ENCODE measurements around the gene LAIR2. TPM values are rescaled to one million over a fixed set of nuclear protein-coding genes. Genes with fewer than 3 reads are reported as not detected.

Gene LAIR2, protein sequence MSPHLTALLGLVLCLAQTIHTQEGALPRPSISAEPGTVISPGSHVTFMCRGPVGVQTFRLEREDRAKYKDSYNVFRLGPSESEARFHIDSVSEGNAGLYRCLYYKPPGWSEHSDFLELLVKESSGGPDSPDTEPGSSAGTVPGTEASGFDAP
- 1 to 10 TPM; 1.8 to 2.2 TPM for total RNA-seq

DNA sequence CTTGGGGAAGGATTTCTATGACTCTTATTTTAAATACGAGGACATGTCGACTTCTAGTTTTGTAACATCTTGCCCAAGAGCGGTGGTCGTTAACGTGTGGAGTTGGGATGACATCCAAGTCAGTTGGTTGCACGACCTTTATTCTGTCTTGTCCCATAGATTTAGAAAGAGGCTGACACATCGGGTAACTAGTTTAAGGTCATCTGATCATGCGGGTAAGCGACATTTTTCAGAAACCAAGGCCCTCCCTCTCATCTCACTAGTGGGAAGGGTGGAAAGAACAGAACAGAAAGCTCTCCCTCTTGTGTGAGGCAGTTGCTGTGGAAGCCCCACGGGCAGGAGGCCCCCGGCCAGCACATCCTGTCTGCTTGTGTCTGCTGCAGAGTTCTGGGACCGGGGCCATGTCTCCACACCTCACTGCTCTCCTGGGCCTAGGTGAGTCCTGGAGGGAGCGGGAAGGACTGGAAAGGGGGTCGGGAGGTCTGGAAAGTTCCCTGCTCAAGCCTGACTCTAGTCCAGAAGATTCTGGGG lies at the start of gene LAIR2:
Gene LAIR2, plus strand, starts transcription at position 314 of the 531 bp plus-strand sequence. Its CDS starts 88 bp downstream, at position 402.
- ChIA-PET POLR2A (no interaction called here), CTCF (no interaction called here)

GRCh38 chr19:54453921-54454780 lies 48.5 kb upstream of the LAIR2 start:
- ChIA-PET POLR2A (interaction anchor here (1.0 to 1.7 kb wide), 2 partner anchors 8 to 10 kb away, joined by 3 to 6 read pairs; partner anchors contain the start of gene LENG9), CTCF (no interaction called here)

DNA sequence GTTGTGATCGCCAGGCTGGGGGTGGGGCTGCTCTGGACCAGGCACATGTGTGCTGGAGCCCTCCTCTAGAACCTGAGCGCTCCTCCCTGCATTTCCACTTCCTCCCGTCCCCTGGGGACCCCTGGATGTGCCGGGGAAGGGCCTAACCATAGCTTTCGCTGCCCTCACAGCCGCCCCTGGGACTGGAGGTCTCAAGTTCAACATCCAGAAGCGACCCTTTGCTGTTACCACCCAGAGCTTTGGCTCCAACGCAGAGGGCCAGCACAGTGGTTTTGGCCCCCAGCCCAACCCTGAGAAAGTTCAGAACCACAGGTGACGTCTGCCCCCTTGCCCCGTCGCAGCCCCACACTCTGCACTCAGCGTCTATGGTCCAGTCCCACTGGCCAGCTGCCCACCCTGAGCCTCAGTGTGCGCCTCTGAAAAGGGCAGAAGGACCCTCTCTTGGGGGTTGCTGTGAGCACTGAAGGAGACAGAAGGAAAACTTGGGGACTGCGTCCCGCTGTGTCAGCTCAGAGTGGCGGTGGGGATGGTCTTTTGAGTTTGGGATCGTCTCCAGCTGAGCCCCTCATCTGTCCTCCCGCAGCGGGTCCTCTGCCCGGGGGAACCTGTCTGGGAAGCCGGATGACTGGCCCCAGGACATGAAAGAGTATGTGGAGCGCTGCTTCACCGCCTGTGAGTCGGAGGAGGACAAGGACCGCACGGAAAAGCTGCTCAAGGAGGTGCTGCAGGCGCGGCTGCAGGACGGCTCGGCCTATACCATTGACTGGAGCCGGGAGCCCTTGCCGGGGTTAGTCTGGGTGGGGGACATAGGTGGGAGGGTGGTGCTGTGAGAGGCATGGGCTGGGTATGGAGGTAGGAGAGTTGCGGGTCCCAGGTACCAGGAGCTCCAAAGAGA lies 47.6 kb upstream of the LAIR2 start:
- CTCF ChIA-PET: no interaction called here
- POLR2A ChIA-PET: interaction anchor here (1.0 to 1.7 kb wide), 2 partner anchors 7 to 9 kb away, joined by 3 to 6 read pairs; partner anchors contain the start of gene LENG9

DNA sequence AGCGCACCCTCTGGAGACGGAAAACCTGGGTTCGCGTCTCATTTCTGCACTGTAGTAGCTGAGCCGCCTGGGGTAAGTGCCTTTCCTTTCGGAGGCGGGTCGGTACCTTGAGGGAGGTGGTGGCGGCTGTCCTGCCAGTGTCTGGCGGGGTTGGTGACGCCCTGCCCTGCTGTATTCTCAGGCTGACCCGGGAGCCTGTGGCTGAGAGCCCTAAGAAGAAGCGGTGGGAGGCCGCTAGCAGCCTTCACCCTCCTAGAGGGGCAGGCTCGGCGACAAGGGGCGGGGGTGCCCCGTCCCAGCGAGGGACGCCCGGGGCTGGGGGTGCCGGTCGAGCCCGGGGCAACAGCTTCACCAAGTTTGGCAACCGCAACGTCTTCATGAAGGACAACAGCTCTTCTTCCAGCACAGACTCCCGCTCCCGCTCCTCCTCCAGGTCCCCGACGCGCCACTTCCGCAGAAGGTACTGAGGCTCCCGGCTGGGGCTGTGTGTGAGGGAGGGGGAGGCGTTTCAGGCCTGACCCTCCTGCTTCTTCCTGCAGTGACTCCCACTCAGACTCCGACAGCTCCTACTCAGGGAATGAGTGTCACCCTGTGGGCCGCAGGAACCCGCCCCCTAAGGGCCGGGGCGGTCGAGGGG lies 46.7 kb upstream of the LAIR2 start:
- POLR2A ChIA-PET: interaction anchor here (0.5 kb wide), 1 partner anchor 338 kb away, joined by 4 read pairs; no protein-coding TSS in a partner anchor
- CTCF ChIA-PET: no interaction called here

DNA sequence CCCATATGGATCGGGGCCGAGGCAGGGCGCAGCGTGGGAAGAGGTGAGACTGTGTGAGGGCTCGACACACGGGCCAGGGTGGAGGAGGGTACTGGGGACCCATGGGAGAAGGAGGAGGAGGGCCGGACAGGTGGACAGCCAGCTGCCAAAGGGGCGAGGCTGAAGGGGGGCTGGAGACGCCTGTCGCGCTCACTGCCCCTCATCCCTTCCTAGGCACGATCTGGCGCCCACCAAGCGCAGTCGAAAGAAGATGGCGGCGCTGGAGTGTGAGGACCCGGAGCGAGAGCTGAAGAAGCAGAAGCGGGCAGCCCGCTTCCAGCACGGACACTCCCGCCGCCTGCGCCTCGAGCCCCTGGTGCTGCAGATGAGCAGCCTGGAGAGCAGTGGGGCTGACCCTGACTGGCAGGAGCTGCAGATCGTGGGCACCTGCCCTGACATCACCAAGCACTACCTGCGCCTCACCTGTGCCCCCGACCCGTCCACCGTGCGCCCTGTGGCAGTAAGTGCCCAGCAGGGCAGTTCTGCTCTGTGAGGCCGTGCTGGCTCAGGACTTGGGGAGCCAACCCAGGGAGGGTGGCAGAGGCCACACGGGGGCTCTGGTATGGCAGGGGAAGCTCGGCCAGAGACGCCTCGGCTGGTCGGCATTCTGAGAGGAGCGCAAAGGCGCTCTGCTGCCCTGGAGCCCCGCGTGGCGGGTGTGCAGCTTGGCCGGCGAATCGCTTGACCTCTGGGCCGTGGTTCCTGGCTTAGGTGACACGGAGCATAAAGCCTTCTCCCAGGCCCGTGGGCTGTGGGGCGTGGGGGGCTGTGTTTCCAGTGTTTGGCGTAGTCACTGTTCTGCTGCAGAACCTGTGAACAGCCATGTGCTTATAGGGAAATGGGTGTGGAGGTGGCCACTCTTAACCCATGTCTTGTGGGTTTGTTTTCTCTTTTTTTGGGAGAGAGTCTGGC lies 45.9 kb upstream of the LAIR2 start:
- ChIA-PET CTCF (no interaction called here), POLR2A (interaction anchor here (0.5 kb wide), 1 partner anchor 339 kb away, joined by 4 read pairs; no protein-coding TSS in a partner anchor)

DNA sequence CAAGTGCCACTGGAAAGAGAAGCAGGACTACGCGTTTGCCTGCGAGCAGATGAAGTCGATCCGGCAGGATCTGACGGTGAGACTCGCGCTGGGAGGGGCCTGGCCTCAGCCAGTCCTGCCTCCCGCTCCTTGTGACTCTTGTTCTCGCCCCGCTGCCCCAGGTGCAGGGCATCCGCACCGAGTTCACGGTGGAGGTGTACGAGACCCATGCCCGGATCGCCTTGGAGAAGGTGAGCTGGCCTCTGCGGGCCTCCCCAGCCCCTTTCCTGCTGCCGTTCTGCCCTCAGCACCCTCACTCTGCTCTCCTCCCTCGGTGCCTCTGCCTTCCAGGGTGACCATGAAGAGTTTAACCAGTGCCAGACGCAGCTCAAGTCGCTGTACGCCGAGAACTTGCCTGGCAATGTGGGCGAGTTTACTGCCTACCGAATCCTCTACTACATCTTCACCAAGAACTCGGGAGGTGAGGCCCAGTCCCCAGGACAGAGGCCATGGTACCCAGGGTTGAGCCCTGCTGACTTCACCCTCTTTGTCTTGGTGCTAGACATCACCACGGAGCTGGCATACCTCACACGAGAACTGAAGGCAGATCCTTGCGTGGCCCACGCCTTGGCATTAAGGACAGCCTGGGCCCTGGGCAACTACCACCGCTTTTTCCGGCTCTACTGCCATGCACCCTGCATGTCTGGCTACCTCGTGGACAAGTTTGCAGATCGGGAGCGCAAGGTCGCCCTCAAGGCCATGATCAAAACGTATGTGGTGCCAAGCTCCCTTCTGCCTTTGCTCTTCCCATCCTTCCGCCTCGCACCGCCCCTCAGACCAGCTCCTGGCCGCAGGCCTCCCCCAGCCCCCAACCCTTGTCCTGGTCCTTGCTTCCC lies 44.6 kb upstream of the LAIR2 start:
- CTCF ChIA-PET: no interaction called here
- POLR2A ChIA-PET: no interaction called here

DNA sequence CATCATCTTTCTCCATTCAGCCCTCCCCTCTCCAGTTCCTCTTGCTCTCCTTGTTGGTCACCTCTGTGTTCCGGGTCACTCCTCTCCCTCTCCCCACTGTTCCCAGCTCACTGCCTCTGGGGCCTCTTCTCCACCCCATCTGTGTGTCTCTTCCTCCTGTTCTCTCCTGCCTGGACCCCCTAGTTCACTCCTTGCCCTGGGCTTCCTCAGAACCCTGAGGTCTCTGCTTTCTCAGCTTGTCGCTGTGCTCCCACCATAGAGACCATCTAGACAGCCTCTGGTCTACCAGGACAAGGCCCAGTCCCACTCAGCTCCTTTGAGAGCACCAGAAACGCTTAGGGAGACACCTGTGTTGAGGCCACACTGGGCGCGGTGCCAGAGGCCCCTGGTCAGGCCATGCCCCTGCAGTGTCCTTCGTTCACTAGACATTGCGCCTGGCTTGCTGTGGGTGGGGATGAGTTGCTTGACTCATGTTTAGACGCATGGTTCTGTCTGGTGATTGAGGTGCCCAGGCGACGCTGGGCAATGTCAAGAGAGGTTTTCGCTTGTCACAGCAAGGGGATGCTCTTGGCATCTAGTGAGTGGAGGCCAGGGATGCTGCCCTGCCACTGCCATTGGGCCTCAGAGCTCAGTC lies 43.9 kb upstream of the LAIR2 start:
- ChIA-PET CTCF (no interaction called here), POLR2A (interaction anchor here (4.2 kb wide), 1 partner anchor 10 kb away, joined by 17 read pairs; the partner anchor contains the start of gene LENG8)

DNA sequence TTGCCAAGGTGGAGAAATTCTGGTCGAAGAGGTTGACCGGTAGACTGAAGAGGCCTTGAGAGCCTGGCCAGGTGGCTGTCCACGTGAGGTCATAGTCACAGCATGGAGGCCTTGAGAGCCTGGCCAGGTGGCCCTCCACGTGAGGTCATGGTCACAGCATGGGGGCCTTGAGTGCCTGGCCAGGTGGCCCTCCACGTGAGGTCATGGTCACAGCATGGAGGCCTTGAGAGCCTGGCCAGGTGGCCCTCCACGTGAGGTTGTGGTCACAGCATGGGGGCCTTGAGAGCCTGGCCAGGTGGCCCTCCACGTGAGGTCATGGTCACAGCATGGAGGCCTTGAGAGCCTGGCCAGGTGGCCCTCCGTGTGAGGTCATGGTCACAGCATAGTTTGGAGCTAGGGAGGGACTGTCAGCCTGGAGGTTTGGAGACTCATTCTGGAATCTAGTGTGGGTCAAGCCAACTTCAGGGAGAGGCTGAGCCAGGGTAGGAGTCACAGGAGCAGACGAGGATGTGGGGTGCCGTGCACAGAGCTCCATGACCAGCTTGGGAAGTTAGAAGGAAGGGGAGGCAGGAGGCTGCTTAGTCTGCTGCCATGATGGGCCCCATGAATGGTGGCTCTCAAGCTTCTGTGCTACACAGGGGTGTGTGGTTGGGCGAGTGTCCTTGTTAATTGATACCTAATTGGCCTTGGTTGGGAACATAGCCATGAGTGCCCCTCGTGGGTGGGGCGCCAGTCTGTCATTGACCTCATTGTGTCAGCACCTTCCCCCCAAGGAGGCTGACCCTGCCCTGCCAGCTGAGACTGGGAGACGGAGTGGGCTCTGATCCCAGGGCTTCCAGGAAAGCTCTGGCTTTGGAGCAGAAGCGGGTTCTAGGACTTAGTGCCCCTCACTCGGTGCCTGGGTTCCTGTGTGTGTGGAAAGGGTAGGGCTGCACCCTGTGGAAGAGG lies 43.1 kb upstream of the LAIR2 start:
- CTCF ChIA-PET: no interaction called here
- POLR2A ChIA-PET: interaction anchor here (4.2 kb wide), 1 partner anchor 11 kb away, joined by 17 read pairs; the partner anchor contains the start of gene LENG8

DNA sequence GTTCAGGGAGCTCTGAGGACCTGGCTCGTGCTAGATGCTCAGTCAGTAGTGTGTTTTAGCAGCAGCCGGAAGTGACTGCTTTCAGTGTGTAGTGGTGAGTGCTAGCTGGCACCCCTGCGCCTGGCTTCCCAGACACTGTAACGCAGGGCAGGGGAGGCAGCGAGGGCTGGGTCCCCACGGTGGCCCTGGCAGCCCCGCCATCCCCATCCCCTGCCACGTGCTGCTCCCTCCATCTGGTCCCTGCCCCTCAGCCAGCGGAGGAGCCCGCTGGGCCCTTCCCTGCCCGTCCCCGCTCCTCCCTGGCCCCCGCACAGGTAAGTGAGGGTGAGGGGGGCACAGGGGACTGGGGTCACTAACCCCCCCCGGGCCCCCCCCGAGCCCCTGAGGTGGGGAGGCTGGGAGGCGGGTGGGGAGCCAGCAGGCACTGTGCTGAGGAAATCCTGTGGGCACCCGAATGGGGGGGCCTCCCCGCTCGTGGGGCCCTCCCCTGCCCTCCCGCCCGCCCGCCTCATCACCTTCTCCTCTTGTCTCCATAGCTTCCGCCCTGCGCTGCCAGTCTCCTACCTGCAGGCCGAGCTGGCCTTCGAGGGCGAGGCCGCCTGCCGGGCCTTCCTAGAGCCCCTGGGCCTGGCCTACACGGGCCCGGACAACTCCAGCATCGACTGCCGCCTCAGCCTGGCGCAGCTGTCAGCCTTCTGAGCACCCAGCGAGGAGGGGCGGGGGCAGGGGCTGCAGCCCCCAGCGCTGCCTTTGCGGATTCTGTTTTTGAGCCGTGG lies 42.2 kb upstream of the LAIR2 start:
- ChIA-PET POLR2A (interaction anchor here (4.2 kb wide), 1 partner anchor 11 kb away, joined by 17 read pairs; the partner anchor contains the start of gene LENG8), CTCF (no interaction called here)

DNA sequence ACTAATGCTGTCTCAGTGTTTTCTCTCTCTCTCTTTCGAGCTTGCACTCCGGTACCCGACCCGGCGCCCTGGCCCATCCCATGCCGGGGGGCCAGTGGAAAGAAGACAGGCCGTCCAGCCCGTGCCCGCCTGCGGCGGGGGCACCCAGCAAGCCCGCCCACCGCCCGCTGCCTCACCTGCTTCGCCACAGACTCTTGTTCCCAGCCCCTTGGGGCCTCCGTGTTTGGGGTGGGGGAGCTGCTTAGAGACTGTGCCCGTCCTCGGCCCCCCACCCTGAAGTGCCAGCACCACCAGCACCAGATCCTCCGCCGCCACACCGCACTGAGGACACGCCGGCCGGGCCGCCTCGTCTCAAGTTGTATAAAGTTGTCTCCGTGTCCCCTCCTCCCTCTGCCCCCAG lies 41.4 kb upstream of the LAIR2 start:
- ChIA-PET POLR2A (interaction anchor here (1.9 to 4.2 kb wide), 2 partner anchors 7 to 12 kb away, joined by 6 to 17 read pairs; partner anchors contain the start of gene LENG8), CTCF (no interaction called here)

DNA sequence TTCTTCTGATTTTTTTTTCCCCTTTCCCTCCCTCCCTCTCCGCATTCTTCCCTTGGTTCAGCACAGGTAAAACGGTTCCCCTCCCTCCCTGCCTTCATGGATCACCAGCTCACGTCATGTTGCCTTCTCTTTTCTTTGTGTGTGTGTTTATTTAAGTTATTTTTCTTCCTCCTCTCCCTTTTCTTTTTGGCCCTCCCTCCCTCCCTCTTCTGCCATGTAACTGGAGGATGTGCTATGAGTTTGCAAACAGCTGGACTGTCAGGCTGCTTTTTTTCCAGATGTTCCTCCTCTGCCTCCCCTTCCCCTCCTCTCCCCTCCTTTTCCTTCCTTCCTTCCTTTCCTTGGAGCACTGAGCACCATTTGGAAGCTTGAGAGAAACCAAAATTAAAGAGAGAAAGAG lies 41.0 kb upstream of the LAIR2 start:
- CTCF ChIA-PET: no interaction called here
- POLR2A ChIA-PET: interaction anchor here (1.9 to 4.2 kb wide), 2 partner anchors 8 to 13 kb away, joined by 6 to 17 read pairs; partner anchors contain the start of gene LENG8

DNA sequence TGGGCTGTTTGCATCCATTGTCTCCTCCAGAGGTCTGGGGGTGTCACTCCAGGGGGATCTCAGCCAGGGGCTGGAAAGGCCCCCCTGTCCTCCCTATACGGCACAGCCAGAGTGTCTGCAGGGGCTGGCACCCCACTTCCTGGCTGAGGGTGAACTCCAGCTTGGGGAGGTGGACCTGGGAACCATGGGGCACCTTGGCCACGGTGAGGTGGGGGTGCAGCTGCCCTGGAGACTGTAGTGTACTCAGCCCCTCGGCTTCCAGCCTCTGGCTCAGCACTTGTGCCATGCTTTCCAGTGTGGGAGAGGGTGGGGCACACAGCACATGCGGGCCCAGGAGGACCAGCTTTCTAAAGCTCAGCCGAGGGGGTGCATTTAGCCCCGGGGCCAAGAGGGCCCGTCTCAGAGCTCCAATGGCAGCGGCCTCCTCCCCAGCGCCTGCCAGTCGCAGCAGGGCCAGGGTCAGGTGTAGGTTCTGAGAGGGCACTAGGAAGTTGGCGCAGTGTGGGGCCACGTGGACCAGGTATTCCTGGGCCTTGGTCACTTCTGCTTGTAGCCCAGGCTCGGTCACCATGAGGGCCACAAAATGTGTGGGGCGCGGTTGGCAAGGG lies 40.5 kb upstream of the LAIR2 start:
- POLR2A ChIA-PET: interaction anchor here (1.9 to 4.2 kb wide), 2 partner anchors 8 to 13 kb away, joined by 6 to 17 read pairs; partner anchors contain the start of gene LENG8
- CTCF ChIA-PET: no interaction called here

DNA sequence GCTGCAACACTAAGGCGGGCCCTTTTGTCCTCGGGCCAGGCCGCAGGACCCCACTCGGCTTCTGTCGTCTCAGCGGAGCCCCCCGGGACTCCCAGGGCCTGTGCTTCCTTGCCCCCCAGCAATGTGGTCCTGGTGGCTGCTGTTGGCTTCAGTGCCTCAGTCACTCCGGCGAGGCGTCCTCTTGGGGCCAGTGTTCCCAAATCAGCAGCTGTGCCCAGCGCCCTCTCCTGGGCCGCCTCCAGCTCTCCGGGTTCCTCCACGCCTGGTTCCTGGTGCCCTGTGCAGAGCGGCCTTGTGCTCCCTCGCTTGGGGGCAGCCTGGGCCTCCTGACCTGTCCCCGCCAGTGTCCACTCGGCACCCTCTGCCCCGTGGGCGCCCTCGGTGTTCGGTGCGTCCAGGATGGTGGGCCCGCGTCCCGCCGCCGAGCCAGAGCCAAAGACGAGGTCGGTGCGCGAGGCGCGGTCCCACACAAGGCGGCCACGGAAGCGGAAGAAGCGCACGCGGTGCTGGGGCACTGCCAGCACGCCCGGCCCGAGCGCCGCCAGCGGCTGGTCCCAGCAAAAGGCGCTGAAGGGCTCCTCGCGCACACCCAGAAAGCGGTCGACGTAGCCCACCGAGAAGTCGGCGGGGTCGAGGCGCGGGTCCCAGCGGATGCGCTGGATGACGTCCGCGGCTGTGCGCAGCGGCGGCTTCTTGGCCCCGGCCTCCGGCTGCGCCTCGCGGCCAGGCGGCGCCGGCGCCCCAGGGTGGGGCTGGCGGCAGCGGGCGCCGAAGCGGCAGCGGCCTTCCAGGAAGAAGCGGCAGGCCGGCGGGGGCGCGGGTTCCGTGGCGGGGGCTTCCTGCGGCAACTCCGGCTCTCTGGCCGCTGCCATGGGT lies 39.7 kb upstream of the LAIR2 start:
- CTCF ChIA-PET: interaction anchor here (0.5 to 1.1 kb wide), 3 partner anchors 13 to 1191 kb away, joined by 3 read pairs; no protein-coding TSS in a partner anchor
- POLR2A ChIA-PET: interaction anchor here (1.9 to 4.2 kb wide), 2 partner anchors 9 to 14 kb away, joined by 6 to 17 read pairs; partner anchors contain the start of gene LENG8
